H1 (cell line): Measurements from ENCODE around the gene SPIRE2. TPM values are rescaled to one million over a fixed set of nuclear protein-coding genes. Genes with fewer than 3 reads are reported as not detected.

Experiments used
- BRCA1 ChIP-seq: IDR thresholded peaks from 2 replicates; pipeline ENCODE4 v1.6.1; 2012; ENCODE audit warnings: low read depth, low read length, improper control_type of control experiment
- CBX8 ChIP-seq: fragments of 300-800, 300-1000 bp; sonication (generic); IDR thresholded peaks from 2 replicates; pipeline ENCODE4 v1.7.1; 2016; ENCODE audit warnings: low read depth, low read length, borderline replicate concordance
- CHD7 ChIP-seq: fragments of 300-600 bp; sonication (generic); IDR thresholded peaks from 2 replicates; pipeline ENCODE4 v1.7.1; 2012; ENCODE audit warnings: low read length, moderate library complexity, mild to moderate bottlenecking, inconsistent platforms; ENCODE audit not compliant: insufficient replicate concordance
- PHF8 ChIP-seq: fragments of 200-600 bp; sonication (generic); conservative IDR thresholded peaks from 2 replicates; pipeline ENCODE4 v1.7.1; 2012; ENCODE audit warnings: low read depth, mild to moderate bottlenecking, inconsistent platforms, low read length, moderate library complexity
- SP1 ChIP-seq: IDR thresholded peaks from 2 replicates; pipeline ENCODE4 v1.6.1; 2011; ENCODE audit warnings: low read depth, low read length
- SP2 ChIP-seq: IDR thresholded peaks from 2 replicates; pipeline ENCODE4 v1.6.1; 2012; ENCODE audit warnings: mild to moderate bottlenecking, low read length, inconsistent platforms
- TAF1 ChIP-seq: IDR thresholded peaks from 2 replicates; pipeline ENCODE4 v1.6.1; 2011; ENCODE audit warnings: mild to moderate bottlenecking, low read depth, low read length
- TEAD4 ChIP-seq: IDR thresholded peaks from 2 replicates; pipeline ENCODE4 v1.6.1; 2012; ENCODE audit warnings: low read depth, low read length, inconsistent platforms, mixed read lengths
- ZNF274 ChIP-seq: IDR thresholded peaks from 2 replicates; pipeline ENCODE4 v1.7.0; 2012; ENCODE audit warnings: low read length, borderline replicate concordance; ENCODE audit errors: extremely low read depth
- polyA plus RNA-seq, 7 experiments: library from polyadenylated mRNA; depleted of rRNA in 3 of 7; stranded (reverse) in 5 of 7; unstranded in 2 of 7; fragments of >200 nt in 5 of 7; fragments of 200-250 nt in 2 of 7; gene quantifications; 1 replicate in 5 of 7; 2 replicates in 1 of 7; 4 replicates in 1 of 7; pipeline versions ENCODE4 v1.2.1 to v1.2.3, GENCODE V29; 2011 to 2013; ENCODE audit warnings: missing spikeins in 2 of 7, mixed read lengths in 2 of 7
- total RNA-seq: library from RNA; stranded (reverse); fragmentation: NEBNext Ultra II Directional; extraction: Animal tissue kit (Norgen Biotek cat#: 25700); gene quantifications from 2 replicates; pipeline ENCODE4 v1.2.1, GENCODE V29; 2021
- TF ChIP-seq, protein P1 (sequence below): IDR thresholded peaks from 2 replicates; pipeline ENCODE4 v1.6.1; 2012; ENCODE audit warnings: inconsistent platforms

Gene SPIRE2
- total and polyA plus RNA-seq, 2 of the 8 experiments (the other 6 are each of a cell fraction or from before 2014, with no cell fraction given): 7.4 to 15.4 TPM

GRCh38 chr16:89880477-89881367, 52.4 kb downstream of the SPIRE2 start (continued):
- TF ChIP-seq CHD7: no peak
- no peak for TF ChIP-seq TAF1
- TF ChIP-seq SP2: no peak
- TF ChIP-seq, protein P1, sequence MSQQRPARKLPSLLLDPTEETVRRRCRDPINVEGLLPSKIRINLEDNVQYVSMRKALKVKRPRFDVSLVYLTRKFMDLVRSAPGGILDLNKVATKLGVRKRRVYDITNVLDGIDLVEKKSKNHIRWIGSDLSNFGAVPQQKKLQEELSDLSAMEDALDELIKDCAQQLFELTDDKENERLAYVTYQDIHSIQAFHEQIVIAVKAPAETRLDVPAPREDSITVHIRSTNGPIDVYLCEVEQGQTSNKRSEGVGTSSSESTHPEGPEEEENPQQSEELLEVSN: no peak
- no peak for TF ChIP-seq BRCA1
- no peak for TF ChIP-seq SP1
- no peak for TF ChIP-seq TEAD4
- TF ChIP-seq CBX8: no peak
- no peak for TF ChIP-seq PHF8
- no peak for TF ChIP-seq ZNF274
